CD4-positive, alpha-beta T cell (primary cell): ENCODE data around the gene POLK. TPM values are rescaled to one million over a fixed set of nuclear protein-coding genes. Genes with fewer than 3 reads are reported as not detected.

ENCODE experiments used
- ATAC-seq: fragments of 200-7000 bp; cut with Tn5 transposase; one replicate; pipeline ENCODE4 v1.10.0; 2022; ENCODE audit warnings: mild to moderate bottlenecking; ENCODE audit not compliant: poor library complexity
- CTCF ChIA-PET: fragments of 350-600 bp; sonication (Branson Sonifier 250); formaldehyde crosslinking; loops from one replicate; lab custom pipeline; 2021; ENCODE audit warnings: antibody characterized with exemption, inconsistent platforms; lab: Charles Lee
- POLR2A ChIA-PET: fragments of 350-600 bp; sonication (Branson Sonifier 250); formaldehyde crosslinking; loops from one replicate; lab custom pipeline; 2021; ENCODE audit warnings: antibody characterized with exemption, inconsistent platforms; lab: Charles Lee
- DNase-seq, 14 experiments: peaks; one replicate each; pipeline ENCODE4 v3.0.0-alpha.2; 2013 to 2020; ENCODE audit warnings: mixed read lengths in 2 of 14
- H3K27ac ChIP-seq, 2 donors: one replicate each; pipeline versions ENCODE4 v1.5.1 to v1.7.0; 2013; ENCODE audit warnings: low read length in 2 of 2, low read depth in 1 of 2, mild to moderate bottlenecking in 1 of 2
- H3K27me3 ChIP-seq, 2 experiments: 1 replicate in 1 of 2; 2 replicates in 1 of 2; pipeline versions ENCODE4 v1.6.1 to v1.7.0; 2013; ENCODE audit warnings: low read length in 2 of 2, control low read depth in 1 of 2, mild to moderate bottlenecking in 1 of 2, moderate library complexity in 1 of 2; ENCODE audit not compliant: insufficient read depth in 2 of 2, control insufficient read depth in 1 of 2
- H3K36me3 ChIP-seq: one replicate; pipeline ENCODE4 v1.6.1; 2013; ENCODE audit warnings: low read length, control low read depth; ENCODE audit not compliant: insufficient read depth
- H3K4me1 ChIP-seq: one replicate; pipeline ENCODE4 v1.6.1; 2013; ENCODE audit warnings: low read length, control low read depth; ENCODE audit not compliant: insufficient read depth
- H3K4me3 ChIP-seq: one replicate; pipeline ENCODE4 v1.5.1; 2013; ENCODE audit warnings: mild to moderate bottlenecking, low read length, moderate library complexity
- H3K9me3 ChIP-seq, 2 experiments: 1 replicate in 1 of 2; 2 replicates in 1 of 2; pipeline versions ENCODE4 v1.6.1 to v1.7.0; 2013; ENCODE audit warnings: low read length in 2 of 2, mild to moderate bottlenecking in 2 of 2, control low read depth in 1 of 2, moderate library complexity in 1 of 2; ENCODE audit not compliant: control insufficient read depth in 1 of 2, insufficient read depth in 1 of 2
- H3K27ac Mint-ChIP-seq: one replicate; pipeline ENCODE4 v1.8.0; 2020; ENCODE audit warnings: mixed read lengths
- H3K27me3 Mint-ChIP-seq: one replicate; pipeline ENCODE4 v1.8.0; 2021; ENCODE audit warnings: mixed read lengths
- H3K36me3 Mint-ChIP-seq: one replicate; pipeline ENCODE4 v1.8.0; 2021; ENCODE audit warnings: low read depth, mixed read lengths
- H3K4me1 Mint-ChIP-seq: one replicate; pipeline ENCODE4 v1.8.0; 2021; ENCODE audit warnings: low read depth, mixed read lengths
- H3K4me3 Mint-ChIP-seq: one replicate; pipeline ENCODE4 v1.8.0; 2020; ENCODE audit warnings: mild to moderate bottlenecking, mixed read lengths
- H3K9me3 Mint-ChIP-seq: one replicate; pipeline ENCODE4 v1.8.0; 2020; ENCODE audit warnings: mixed read lengths
- intact Hi-C, 2 experiments: fragments of 100-400 bp; cut with DNase I in 1 of 2; cut with micrococcal nuclease in 1 of 2; formaldehyde crosslinking; loops; one replicate each; pipeline versions ENCODE4 v1.15.1 to v1.9.0; 2023 to 2025; cut with DNase I, micrococcal nuclease
- total RNA-seq, 174 experiments: library from RNA in 2 of 174; stranded (reverse) in 2 of 174; gene quantifications; one replicate each; pipeline ENCODE4 v1.2.3 and lab custom pipeline; 2021 to 2026
- TF ChIP-seq, protein P1 (sequence below): fragments of 200-600 bp; IDR thresholded peaks from one replicate; pipeline ENCODE4 v1.8.0; 2022; ENCODE audit warnings: antibody characterized with exemption, mild to moderate bottlenecking

The POLK gene
- total RNA-seq, 2 experiments from 2014 or later, result 10.0 to 10.3 TPM

DNA sequence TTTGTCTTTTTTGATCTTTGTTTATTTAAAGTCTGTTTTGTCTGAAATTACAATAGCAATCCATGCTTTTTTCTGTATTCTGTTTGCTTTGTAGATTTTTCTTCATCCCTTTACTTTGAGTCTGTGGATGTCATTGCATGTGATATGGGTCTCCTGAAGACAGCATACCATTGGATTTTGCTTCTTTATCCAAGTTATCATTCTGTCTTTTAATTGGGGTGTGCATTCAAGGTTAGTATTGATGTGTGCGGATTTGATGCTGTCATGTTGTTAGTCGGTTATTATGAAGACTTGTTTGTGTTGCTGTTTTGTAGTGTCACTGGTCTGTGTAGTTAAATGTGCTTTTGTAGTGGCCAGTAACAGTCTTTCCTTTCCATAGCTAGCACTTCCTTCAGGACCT, 23.0 kb downstream of the POLK start:
- DNase-seq, result no peak
- Mint-ChIP-seq H3K27ac (no peak overlapping the region), H3K36me3 (peaks cover 52% of the 10 kb centered on the region), H3K4me3 (no peak overlapping the region), H3K9me3 (peaks cover 11% of the 10 kb centered on the region), H3K27me3 (no peaks in the 10 kb centered on the region), H3K4me1 (peaks cover 28% of the 10 kb centered on the region)
- Histone ChIP-seq H3K27me3 (no peaks in the 10 kb centered on the region), H3K27ac (no peak overlapping the region), H3K4me1 (peaks cover 10% of the 10 kb centered on the region), H3K9me3 (peaks cover 0 to 2% of the 10 kb centered on the region in 2 experiments), H3K36me3 (peaks cover 9% of the 10 kb centered on the region), H3K4me3 (no peak overlapping the region)
- CTCF ChIA-PET, result no interaction called here
- TF ChIP-seq, protein P1, sequence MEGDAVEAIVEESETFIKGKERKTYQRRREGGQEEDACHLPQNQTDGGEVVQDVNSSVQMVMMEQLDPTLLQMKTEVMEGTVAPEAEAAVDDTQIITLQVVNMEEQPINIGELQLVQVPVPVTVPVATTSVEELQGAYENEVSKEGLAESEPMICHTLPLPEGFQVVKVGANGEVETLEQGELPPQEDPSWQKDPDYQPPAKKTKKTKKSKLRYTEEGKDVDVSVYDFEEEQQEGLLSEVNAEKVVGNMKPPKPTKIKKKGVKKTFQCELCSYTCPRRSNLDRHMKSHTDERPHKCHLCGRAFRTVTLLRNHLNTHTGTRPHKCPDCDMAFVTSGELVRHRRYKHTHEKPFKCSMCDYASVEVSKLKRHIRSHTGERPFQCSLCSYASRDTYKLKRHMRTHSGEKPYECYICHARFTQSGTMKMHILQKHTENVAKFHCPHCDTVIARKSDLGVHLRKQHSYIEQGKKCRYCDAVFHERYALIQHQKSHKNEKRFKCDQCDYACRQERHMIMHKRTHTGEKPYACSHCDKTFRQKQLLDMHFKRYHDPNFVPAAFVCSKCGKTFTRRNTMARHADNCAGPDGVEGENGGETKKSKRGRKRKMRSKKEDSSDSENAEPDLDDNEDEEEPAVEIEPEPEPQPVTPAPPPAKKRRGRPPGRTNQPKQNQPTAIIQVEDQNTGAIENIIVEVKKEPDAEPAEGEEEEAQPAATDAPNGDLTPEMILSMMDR, result no peak
- no peak for ATAC-seq
- intact Hi-C loops, result no loop called here
- POLR2A ChIA-PET, result no interaction called here

DNA sequence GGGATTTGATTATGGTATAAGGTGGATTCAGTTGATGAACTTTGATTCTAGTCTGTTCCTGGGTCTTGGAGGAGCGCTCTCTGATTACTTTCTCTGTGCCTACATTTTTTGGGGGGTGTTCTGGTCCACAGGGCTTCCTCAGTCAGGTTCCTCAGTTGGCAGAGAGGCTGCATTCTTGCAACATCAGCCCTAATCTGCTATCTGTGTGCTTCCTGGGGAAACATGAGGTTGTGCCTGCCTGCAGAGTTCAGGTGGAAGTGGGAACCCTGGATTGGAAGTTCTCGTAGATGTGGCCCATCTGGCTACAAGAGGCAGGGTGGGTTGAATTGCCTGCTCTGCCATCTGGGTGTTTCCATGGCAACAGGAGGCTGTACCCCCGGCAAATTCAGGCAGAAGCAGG, 24.5 kb downstream of the POLK start:
- TF ChIP-seq, protein P1, result no peak
- Mint-ChIP-seq H3K27ac (no peak overlapping the region), H3K4me3 (no peak overlapping the region), H3K36me3 (peaks cover 63% of the 10 kb centered on the region), H3K9me3 (peaks cover 11% of the 10 kb centered on the region), H3K27me3 (no peaks in the 10 kb centered on the region), H3K4me1 (peaks cover 28% of the 10 kb centered on the region)
- ATAC-seq (no peak), DNase-seq (no peak)
- Histone ChIP-seq H3K27ac (no peak overlapping the region), H3K4me1 (peaks cover 10% of the 10 kb centered on the region), H3K36me3 (peaks cover 9% of the 10 kb centered on the region), H3K27me3 (no peaks in the 10 kb centered on the region), H3K9me3 (peaks cover 0 to 2% of the 10 kb centered on the region in 2 experiments), H3K4me3 (no peak overlapping the region)
- ChIA-PET CTCF (no interaction called here), POLR2A (interaction anchor here (1.0 kb wide), 1 partner anchor 24 kb away, joined by 3 read pairs; the partner anchor contains the start of gene POLK)
- intact Hi-C loops, result no loop called here

DNA sequence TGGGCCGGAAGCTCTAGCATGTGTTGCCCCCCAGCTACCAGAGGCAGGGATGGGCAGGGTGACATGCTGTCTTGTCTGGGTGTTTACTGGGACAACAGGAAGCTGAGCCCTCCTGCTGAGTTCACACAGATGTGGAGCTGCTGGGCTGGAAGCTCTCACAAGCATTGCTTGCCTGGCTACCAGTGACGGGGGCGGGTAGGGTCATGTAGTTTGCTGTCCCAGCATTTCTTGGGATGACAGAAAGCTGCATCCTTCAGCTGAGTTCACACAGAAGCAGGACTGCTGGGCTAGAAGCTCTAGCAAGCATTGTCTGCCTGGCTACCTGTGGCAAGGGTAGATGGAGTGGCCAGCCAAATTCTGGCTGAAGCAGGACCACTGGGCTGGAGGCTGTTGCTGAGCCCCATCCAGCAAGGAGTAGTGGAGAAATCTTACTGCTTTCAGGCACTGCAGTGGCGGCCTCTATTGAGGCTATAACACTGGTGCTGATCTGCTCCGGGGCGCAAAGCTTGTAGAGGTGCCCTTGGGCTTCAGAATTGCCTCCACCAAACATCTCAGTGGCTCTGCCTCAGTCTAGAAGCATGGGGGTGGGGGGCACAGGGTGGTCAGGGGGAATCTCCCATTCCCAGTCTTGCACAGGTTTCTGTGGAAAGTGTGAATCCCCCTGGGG, 25.1 kb downstream of the POLK start:
- intact Hi-C loops, result no loop called here
- TF ChIP-seq, protein P1, result no peak
- H3K9me3 ChIP-seq, result peaks cover 0 to 2% of the 10 kb centered on the region in 2 experiments
- ChIA-PET CTCF (no interaction called here), POLR2A (interaction anchor here (1.0 kb wide), 1 partner anchor 25 kb away, joined by 3 read pairs; the partner anchor contains the start of gene POLK)
- Mint-ChIP-seq H3K27me3 (no peaks in the 10 kb centered on the region), H3K27ac (no peak overlapping the region), H3K4me3 (no peak overlapping the region), H3K9me3 (peaks cover 11% of the 10 kb centered on the region), H3K4me1 (peaks cover 28% of the 10 kb centered on the region), H3K36me3 (peaks cover 62% of the 10 kb centered on the region)
- DNase-seq (no peak), ATAC-seq (no peak)
- H3K4me3 ChIP-seq, result no peak overlapping the region
- H3K36me3 ChIP-seq, result peaks cover 9% of the 10 kb centered on the region
- no peak overlapping the region for H3K27ac ChIP-seq
- peaks cover 10% of the 10 kb centered on the region for H3K4me1 ChIP-seq
- H3K27me3 ChIP-seq, result no peaks in the 10 kb centered on the region
